ENCODE results near the gene CD4. TPM values are rescaled to one million over a fixed set of nuclear protein-coding genes. Genes with fewer than 3 reads are reported as not detected.
"Not testable (repeated sequence)": the region's sequence is repeated elsewhere in the genome, so short reads cannot be mapped to it uniquely, and the experiment has no call there.

The CD4 gene
- 0.02 TPM in 1 of 2 replicates, not detected in the other for polyA plus RNA-seq (2012; rRNA removed)
- 0.01 TPM in 2 replicates for polyA plus RNA-seq (2012; cell fraction: cytosol; rRNA removed)
- not detected in 2 replicates for polyA plus RNA-seq (2012; cell fraction: nucleus; rRNA removed)

DNA sequence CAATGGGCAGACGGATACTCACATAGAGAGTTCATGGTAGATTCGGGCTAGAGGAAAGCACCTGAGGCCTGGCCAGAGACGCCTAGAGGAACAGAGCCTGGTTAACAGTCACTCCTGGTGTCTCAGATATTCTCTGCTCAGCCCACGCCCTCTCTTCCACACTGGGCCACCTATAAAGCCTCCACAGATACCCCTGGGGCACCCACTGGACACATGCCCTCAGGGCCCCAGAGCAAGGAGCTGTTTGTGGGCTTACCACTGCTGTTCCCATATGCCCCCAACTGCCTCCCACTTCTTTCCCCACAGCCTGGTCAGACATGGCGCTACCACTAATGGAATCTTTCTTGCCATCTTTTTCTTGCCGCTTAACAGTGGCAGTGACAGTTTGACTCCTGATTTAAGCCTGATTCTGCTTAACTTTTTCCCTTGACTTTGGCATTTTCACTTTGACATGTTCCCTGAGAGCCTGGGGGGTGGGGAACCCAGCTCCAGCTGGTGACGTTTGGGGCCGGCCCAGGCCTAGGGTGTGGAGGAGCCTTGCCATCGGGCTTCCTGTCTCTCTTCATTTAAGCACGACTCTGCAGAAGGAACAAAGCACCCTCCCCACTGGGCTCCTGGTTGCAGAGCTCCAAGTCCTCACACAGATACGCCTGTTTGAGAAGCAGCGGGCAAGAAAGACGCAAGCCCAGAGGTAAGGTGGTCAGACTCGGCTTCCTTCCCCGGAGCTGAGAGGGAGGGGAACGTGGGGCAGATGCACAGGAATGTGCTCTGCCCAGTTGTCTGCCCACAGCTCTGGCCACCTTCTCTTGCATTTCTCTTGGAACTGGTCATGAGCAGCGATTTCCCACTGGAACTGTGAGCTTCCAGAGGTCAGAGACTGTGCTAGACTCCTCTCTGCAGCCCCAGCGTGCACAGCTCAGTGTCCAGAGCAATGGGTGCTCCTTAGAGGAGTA lies at the start of gene CD4:
CD4 (plus strand) TSS at position 557 of the 953 bp plus-strand sequence. CDS start 10,611 bp downstream, outside the sequence.
- Histone ChIP-seq H3K27me3 (ENCODE audit: insufficient read depth) (no peaks in the 10 kb centered on the region), H2AFZ (ENCODE audit: low read depth) (no peak within 1 kb of the TSS), H3K4me3 (ENCODE audit: low read depth in 2 of 2, low read length in 1 of 2) (no peak within 1 kb of the TSS), H3K36me3 (replicated peaks in 1 of 2; ENCODE audit: control insufficient read depth in 1 of 2, insufficient read depth in 2 of 2, low read length in 1 of 2) (no peaks in the 10 kb centered on the region), H3K9me3 (no peaks in the 10 kb centered on the region), H3K27ac (ENCODE audit: low read depth in 2 of 2, low read length in 1 of 2) (no peak within 1 kb of the TSS), H3K79me2 (ENCODE audit: insufficient read depth) (no peaks in the 10 kb centered on the region), H3F3A (replicated peaks; ENCODE audit: insufficient read depth) (no peaks in the 10 kb centered on the region), H4K20me1 (ENCODE audit: insufficient read depth) (no peaks in the 10 kb centered on the region), H3K4me2 (no peak within 1 kb of the TSS), H3K4me1 (ENCODE audit: control insufficient read depth in 1 of 2, insufficient read depth in 2 of 2, low read depth in 1 of 2, low read length in 1 of 2) (peaks cover 0 to 9% of the 10 kb centered on the region in 2 experiments; a peak in 1 of 4 replicates), H3K9ac (no peak within 1 kb of the TSS), H3K9me2 (no peaks in the 10 kb centered on the region)
- TF ChIP-seq MXI1 (IDR thresholded peaks at IDR 0.05; ENCODE audit: low read depth, low read length), result no peak
- no peak for TF ChIP-seq USF2 (IDR thresholded peaks at IDR 0.05; ENCODE audit: borderline replicate concordance, low read depth, low read length)
- no peak for TF ChIP-seq NFIC (IDR thresholded peaks at IDR 0.05; ENCODE audit: borderline replicate concordance)
- no peak for TF ChIP-seq ELF1 (IDR thresholded peaks at IDR 0.05)
- TF ChIP-seq, protein P1, sequence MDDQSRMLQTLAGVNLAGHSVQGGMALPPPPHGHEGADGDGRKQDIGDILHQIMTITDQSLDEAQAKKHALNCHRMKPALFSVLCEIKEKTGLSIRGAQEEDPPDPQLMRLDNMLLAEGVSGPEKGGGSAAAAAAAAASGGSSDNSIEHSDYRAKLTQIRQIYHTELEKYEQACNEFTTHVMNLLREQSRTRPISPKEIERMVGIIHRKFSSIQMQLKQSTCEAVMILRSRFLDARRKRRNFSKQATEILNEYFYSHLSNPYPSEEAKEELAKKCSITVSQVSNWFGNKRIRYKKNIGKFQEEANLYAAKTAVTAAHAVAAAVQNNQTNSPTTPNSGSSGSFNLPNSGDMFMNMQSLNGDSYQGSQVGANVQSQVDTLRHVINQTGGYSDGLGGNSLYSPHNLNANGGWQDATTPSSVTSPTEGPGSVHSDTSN (IDR thresholded peaks at IDR 0.05), result no peak
- TF ChIP-seq GATA2 (CRISPR knock-in tag; IDR thresholded peaks at IDR 0.05), result no peak
- TF ChIP-seq, protein P2, sequence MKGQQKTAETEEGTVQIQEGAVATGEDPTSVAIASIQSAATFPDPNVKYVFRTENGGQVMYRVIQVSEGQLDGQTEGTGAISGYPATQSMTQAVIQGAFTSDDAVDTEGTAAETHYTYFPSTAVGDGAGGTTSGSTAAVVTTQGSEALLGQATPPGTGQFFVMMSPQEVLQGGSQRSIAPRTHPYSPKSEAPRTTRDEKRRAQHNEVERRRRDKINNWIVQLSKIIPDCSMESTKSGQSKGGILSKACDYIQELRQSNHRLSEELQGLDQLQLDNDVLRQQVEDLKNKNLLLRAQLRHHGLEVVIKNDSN (IDR thresholded peaks at IDR 0.05; ENCODE audit: borderline replicate concordance, low read depth), result no peak
- TF ChIP-seq JUND (IDR thresholded peaks at IDR 0.05), result no peak
- TF ChIP-seq FOXM1 (IDR thresholded peaks at IDR 0.05; ENCODE audit: low read depth), result no peak
- DNase-seq, result no peak
- CTCF ChIA-PET, result interaction anchor here (0.7 to 2.2 kb wide), 7 partner anchors 9 to 36 kb away, joined by 3 to 6 read pairs (median 4); partner anchors contain the start of genes MLF2 and PTMS
- whole genome bisulfite sequencing (ENCODE audit: low lambda C conversion rate), result 72% methylated on average over 15 of the region's 18 CpGs
- POLR2A ChIA-PET, result no interaction called here

DNA sequence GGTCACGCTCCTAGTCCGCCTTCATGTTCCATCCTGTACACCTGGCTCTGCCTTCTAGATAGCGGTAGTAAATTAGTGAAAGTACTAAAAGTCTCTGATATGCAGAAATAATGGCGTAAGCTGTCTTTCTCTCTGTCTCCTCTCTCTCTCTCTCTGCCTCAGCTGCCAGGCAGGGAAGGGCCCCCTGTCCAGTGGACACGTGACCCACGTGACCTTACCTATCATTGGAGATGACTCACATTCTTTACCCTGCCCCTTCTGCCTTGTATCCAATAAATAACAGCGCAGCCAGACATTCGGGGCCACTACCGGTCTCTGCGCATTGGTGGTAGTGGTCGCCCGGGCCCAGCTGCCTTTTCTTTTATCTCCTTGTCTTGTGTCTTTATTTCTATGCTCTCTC lies 47.2 kb upstream of the CD4 start:
- ChIA-PET CTCF (interaction anchor here (1.5 to 6.9 kb wide), 3 partner anchors 11 to 94 kb away, joined by 6 to 53 read pairs (median 13); partner anchors contain the start of gene MLF2), POLR2A (interaction anchor here (0.6 kb wide), 1 partner anchor 524 kb away, joined by 3 read pairs; no protein-coding TSS in a partner anchor)
- H2AFZ ChIP-seq (ENCODE audit: low read depth); H3K4me1 ChIP-seq (ENCODE audit: control insufficient read depth in 1 of 2, insufficient read depth in 2 of 2, low read depth in 1 of 2, low read length in 1 of 2); H3K4me2 ChIP-seq; H4K20me1 ChIP-seq (ENCODE audit: insufficient read depth); H3K9ac ChIP-seq; H3K79me2 ChIP-seq (ENCODE audit: insufficient read depth); H3K9me2 ChIP-seq; H3K27ac ChIP-seq (ENCODE audit: low read depth in 2 of 2, low read length in 1 of 2); H3K36me3 ChIP-seq (replicated peaks in 1 of 2; ENCODE audit: control insufficient read depth in 1 of 2, insufficient read depth in 2 of 2, low read length in 1 of 2); H3F3A ChIP-seq (replicated peaks; ENCODE audit: insufficient read depth); H3K4me3 ChIP-seq (ENCODE audit: low read depth in 2 of 2, low read length in 1 of 2); H3K27me3 ChIP-seq (ENCODE audit: insufficient read depth); H3K9me3 ChIP-seq; DNase-seq: not testable (repeated sequence)
- 94% methylated on average over 12 of the region's 12 CpGs for WGBS (ENCODE audit: low lambda C conversion rate)
